ENCODE results near the gene LRMDA. TPM values are rescaled to one million over a fixed set of nuclear protein-coding genes. Genes with fewer than 3 reads are reported as not detected.
A peak's percentile ranks its signal among the peaks of the same experiment; 100 is the strongest.
"Not testable (repeated sequence)": the region's sequence is repeated elsewhere in the genome, so short reads cannot be mapped to it uniquely, and the experiment has no call there.

LRMDA gene
- total RNA-seq, 1 experiment from 2014 or later, result 20.3 TPM

GRCh38 chr10:76582531-76582930 is 1151.1 kb downstream of the LRMDA start:
- in situ Hi-C loops (cut with HindIII; ENCODE audit: low pct_unique_long_range_greater_than_20kb, low sequenced_read_pairs), result no loop called here

DNA sequence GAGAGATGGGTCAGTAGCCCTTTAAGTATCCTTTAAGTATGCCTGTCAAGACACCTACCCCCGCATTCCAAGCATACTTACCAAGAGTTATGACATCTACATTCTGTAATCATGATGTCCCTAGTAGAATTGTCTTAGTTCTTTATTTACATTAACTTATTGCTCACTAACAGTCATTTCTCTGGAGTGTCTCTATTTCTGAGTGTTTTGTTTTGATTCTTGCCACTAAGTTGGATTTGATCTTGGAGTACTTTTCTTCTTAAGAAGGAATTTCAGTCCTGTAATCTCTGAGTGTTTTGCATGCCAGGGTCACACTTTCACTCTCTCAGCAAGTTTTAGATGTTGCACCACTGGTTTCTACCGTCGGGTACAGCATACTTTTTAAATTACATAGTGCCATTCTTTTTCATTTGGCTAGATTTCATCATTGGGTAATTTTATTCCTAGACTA is 1152.3 kb downstream of the LRMDA start:
- in situ Hi-C loops (cut with HindIII; ENCODE audit: low pct_unique_long_range_greater_than_20kb, low sequenced_read_pairs), result no loop called here
- DNase-seq (ENCODE audit: low read depth), result peak; percentile 84

More at GRCh38 chr10:76582531-76582930, 1151.1 kb downstream of the LRMDA start:
- no peak for DNase-seq (ENCODE audit: low read depth)

DNA sequence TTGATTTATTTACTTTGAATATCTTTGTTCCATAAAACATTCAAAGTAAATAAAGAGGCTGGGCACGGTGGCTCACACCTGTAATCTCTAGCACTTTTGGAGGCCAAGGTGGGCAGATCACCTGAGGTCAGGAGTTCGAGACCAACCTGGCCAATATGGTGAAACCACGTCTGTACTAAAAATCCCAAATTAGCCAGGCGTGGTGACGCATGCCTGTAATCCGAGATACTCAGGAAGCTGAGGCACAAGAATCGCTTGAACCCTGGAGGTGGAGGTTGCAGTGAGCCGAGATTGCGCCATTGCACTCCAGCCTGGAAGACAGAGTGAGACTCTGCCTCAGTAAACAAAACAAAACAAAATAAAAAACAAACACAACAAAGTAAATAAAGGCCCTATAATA is 1153.0 kb downstream of the LRMDA start:
- in situ Hi-C loops (cut with HindIII; ENCODE audit: low pct_unique_long_range_greater_than_20kb, low sequenced_read_pairs); DNase-seq (ENCODE audit: low read depth): not testable (repeated sequence)

Other genes starting within 250 kb of the LRMDA start
- 221 and 252 TPM in 2 replicates for gene VDAC2, start 220.8 kb upstream of the LRMDA start, total RNA-seq (2014; rRNA removed; shearing (Covaris generic); ENCODE audit: low replicate concordance)
- gene COMTD1, start 195.7 kb upstream of the LRMDA start, total RNA-seq (2014; rRNA removed; shearing (Covaris generic); ENCODE audit: low replicate concordance), result 72.8 and 74.2 TPM in 2 replicates
- gene ZNF503, start 29.9 kb upstream of the LRMDA start, total RNA-seq (2014; rRNA removed; shearing (Covaris generic); ENCODE audit: low replicate concordance), result 11.6 and 16.2 TPM in 2 replicates